Measurements from ENCODE around the gene OR5AU1.

Gene OR5AU1

DNA sequence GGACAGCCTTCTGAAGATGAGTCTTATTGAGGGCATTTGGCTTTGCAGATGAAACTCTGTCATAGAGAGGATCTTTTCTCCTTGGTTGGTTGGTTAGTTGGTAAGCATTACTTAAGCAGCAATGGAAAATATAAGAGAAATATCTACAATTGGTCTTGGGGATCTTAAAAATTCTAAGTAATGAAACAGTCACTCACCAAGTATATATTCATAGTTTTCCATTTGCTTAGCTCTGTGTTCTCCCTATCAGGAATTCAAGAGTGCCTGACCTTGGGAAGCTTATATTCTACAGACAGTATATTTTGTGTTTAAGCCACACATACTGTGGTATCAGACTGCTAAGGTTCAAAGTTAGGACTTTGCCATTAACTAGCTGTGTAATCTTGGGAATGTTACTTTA, at the start of gene OR5AU1:
OR5AU1 (minus strand) TSS at position 101 of the 400 bp plus-strand sequence. CDS start 191 bp downstream, outside the sequence.
- DNase-seq, result no peak

DNA sequence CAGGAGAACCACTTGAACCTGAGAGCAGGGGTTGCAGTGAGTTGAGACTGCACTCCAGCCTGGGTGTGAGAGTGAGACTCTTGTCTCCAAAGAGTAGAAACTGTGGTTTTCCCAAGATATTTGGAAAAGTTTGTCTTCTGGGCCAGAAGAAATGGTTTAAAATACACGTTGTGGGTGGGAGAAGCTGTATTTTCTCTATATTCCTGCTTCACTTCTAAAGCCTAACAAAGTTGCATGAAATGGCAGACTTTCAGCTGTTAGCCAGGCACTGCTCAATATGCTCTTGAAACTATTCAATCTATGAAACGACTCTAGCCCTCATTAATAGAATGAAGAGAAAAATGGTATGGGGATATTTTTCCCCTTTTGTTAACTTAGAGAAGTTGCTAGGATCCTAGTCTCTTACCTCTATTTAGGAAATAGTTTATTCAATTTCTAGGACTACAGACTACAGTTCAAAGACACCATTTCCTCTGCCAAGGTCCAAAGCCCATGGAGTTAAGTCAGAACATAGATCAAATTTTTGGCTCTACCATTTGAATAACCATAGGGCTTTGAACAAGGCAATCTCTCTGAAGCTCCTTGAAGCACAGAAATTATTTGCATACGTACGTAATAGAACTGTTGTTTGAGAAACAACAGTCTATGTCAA, 49.3 kb upstream of the OR5AU1 start:
- no peak for DNase-seq

DNA sequence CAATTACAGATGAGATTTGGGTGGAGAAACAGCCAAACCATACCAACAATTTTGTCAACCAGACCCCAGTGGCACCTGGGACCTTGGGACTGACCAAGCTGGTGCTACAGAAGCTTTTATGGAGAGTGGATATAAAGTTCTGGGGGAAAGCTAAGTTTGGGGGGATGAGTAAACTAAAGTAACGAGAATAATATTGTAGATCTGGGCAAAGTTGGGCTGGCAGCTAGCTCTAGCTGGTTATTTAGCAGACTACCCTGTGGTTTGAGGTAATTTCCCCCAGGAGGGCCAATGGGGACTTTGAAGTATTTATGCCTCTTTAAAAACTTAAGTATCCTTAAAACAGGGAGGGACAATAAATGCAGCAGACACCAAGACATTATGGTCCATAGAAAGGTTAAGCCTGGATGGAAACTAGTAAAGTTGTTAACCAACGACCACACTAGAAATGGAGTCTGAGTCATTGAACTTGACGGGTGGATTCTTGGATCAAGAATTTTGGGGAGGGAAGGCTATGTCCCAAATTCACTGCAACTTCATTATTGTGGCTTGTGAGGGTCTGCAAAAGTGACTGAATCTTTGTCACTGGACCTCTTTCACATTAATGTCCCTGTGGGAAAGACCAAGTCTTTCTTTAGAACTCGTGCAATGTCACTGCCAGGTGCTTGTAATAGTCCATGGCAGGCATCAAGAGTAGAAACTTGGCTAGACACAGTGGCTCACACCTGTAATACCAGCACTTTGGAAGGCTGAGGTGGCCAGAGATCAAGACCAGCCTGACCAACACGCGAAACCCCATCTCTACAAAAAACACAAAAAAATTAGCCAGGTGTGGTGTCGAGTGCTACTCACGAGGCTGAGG, 48.5 kb upstream of the OR5AU1 start:
- no peak for DNase-seq

- no peak for DNase-seq
Observed at GRCh38 chr14:21203470-21204166, 47.8 kb upstream of the OR5AU1 start.

GRCh38 chr14:21202463-21203358, 46.8 kb upstream of the OR5AU1 start:
- no peak for DNase-seq

GRCh38 chr14:21201732-21202462, 46.0 kb upstream of the OR5AU1 start:
- DNase-seq, result no peak

DNA sequence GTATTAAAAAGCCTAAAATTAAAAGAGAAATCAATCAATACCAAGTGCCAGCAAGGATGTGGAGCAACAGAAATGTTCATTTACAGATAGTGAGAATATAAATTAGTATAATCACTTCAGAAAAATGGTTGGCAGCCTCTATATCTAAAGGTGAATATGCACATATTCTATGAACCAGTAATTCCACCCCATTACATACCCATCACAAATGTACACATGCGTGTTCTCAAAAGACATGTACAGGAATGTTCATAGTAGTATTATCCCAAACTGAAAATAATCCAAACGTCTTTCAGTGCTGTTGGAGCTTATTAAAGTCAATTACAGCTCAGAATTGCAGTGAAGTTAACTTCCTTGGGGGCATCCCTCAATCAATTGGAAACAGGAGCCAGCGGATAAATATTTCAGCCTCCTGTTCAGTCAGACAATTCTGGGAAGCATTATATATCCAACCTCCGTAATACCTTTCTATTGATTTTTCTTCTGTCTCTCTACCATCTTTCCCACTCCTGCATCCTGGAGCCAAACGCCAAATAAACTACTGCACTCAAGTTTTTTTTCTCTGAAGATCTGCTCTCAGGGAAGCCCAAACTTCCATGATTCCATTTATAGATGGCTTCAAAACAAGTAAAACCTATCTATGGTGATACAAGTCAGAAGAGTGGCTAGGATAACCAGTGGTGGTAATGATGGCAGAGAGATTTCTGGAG, 45.0 kb upstream of the OR5AU1 start:
- no peak for DNase-seq

DNA sequence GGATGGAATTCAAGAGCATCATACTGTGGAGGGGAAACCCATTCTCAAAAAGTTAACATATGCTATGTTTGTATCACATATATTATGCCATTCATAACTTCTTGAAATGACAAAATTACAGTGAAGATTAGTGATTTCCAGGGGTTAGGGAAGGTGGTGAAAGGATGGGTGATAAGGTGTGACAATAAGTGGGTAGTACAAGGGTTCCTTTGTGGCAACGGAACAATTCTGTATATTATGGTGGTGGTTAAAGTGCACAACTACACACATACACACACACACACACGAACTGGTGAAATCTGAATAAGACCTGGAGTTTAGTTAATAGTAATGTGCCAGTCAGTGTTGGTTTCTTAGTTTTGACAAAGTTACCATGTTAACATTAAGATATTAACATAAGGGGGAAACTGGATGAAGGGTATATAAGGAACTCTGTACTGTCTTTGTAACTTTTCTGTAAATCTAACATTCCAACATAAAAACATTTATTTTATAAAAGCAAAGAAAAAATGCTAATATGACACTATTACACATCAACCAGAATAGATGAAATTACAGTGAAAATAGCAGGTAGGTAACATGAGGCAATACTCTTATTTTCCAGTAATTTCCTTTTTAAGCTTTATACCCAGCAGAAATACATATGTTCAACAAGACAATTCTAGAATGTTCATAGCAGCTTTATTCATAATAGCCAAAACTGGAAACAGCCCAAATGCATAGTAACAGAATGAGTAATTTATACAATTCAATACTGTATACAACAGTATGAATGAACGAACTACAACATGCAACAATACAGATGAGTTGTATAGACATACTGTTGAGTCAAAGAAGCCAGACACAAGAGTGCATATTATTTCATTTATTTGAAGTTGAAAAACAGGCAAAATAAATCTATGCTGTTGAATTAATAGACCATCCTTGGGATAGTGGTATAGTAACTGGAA, 44.0 kb upstream of the OR5AU1 start:
- DNase-seq, result no peak

DNA sequence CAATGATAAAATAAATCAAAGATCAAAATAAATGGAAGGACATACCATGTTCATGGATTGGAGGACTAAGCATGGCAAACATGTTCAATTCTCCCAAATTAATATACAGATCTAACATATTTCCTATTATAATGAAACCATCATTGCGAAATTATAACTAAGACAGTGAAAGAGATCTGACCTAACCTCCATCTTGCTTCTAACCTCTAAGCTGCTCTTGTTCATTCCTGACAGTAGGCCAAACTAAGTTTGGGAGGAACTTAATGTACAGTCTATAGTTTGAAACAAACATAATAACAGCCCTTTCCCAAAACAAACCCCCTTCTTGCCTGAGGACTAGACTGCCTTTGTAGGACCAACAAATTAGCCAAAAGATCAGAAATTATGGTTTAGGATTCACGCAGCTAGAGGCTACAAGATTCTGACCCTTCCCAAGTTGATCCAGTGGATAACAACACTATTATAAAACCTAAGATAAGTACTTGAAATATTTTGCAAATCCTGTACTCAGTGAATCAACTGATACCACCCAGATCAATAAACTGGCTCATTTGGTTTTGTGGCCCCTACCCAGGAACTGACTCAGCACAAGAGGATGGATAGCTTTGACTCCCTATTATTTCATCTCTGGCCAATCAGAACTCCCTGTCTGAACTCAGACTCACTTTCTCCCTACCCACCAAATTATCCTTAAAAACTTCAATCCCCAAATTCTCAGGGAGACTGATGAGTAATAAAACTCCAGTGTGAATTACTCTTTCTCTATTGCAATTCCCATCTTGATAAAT, 41.7 kb upstream of the OR5AU1 start:
- DNase-seq, result no peak

GRCh38 chr14:21194597-21194996, 38.7 kb upstream of the OR5AU1 start:
- no peak for DNase-seq

GRCh38 chr14:21192875-21193535, 37.1 kb upstream of the OR5AU1 start:
- no peak for DNase-seq

GRCh38 chr14:21192447-21192822, 36.6 kb upstream of the OR5AU1 start:
- DNase-seq, result no peak

GRCh38 chr14:21191809-21192446, 36.1 kb upstream of the OR5AU1 start:
- peak; percentile 87 for DNase-seq

GRCh38 chr14:21191261-21191808, 35.5 kb upstream of the OR5AU1 start:
- no peak for DNase-seq

DNA sequence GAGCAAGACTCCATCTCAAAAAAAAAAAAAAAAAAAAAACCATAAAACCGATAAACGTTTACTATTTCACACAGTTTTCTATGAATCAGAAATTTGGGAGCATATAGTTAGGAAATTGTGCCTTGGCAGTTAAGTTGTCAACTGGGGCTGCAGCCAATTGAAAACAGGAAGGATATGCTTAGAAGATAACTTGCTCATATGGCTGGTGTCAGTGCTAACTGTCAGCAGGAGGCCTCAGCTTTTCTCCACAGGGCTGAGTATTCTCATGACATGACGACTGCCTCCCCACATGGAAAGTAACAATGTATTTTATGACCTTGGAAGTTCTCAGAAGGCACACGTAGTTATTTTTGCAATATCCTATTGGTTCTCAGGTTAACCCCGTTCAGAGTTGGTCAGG, 29.6 kb upstream of the OR5AU1 start:
- no peak for DNase-seq

DNA sequence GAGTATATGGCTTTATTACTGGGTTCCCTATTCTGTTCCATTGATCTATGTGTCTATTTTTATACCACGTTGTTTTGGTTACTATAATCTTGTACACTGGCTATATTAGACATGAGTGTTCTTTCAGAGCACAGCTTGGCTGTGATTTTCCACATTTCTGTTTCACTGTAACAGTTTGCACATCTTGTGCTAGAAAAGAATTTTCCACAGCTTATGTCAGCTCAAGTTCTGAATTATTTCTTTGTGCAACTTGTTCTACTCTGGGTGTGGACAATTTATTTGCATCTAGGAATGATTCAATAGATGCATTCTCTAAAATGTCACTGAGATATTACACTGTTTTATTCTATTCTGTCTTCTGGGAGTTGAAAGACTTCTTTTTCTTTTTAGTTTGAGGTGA, 28.4 kb upstream of the OR5AU1 start:
- no peak for DNase-seq

DNA sequence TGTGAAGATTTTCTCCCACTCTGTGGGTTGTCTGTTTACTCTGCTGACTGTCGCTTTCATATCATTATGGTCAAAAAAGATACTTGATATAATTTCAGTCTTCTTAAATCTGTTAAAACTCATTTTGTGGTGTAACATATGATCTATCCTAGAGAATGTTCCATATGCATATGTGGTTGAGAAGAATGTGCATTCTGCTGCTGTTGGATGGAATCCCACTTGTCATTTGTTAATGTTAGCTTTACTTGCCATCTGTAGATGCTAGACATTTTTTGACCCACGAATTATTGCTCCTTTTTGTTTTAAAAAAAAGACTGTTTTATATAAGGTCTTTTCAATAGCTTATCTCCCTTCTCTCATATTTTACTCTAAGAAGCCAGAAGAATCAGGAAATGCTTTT, 26.3 kb upstream of the OR5AU1 start:
- DNase-seq, result no peak

GRCh38 chr14:21171128-21171527, 15.3 kb upstream of the OR5AU1 start:
- no peak for DNase-seq
